ENCODE results near the gene MRPS10.

DNA sequence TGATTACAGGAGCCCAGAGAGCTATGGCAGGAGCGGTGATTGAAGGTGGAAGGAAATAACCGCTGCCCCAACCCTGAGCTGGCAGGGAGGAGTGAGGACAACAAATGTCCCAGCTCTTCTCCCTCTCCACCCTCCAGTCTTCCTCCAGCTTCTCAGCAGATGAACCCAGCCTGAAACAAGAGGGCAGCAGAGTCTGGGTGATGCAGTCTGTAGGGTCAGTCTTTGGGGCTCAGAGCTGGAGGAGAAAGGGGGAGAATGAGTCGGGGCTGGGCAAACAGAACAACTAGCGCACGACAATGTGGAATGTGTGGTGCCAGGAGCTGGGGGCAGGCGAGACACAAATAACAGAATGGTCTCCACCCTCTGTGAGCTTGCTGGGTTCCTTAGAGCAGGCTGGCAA, 49.0 kb downstream of the MRPS10 start:
- TF ChIP-seq EP300 (IDR thresholded peaks at IDR 0.05) = no peak
- no peak for TF ChIP-seq POLR2AphosphoS5 (IDR thresholded peaks at IDR 0.05)
- TF ChIP-seq, protein P1, sequence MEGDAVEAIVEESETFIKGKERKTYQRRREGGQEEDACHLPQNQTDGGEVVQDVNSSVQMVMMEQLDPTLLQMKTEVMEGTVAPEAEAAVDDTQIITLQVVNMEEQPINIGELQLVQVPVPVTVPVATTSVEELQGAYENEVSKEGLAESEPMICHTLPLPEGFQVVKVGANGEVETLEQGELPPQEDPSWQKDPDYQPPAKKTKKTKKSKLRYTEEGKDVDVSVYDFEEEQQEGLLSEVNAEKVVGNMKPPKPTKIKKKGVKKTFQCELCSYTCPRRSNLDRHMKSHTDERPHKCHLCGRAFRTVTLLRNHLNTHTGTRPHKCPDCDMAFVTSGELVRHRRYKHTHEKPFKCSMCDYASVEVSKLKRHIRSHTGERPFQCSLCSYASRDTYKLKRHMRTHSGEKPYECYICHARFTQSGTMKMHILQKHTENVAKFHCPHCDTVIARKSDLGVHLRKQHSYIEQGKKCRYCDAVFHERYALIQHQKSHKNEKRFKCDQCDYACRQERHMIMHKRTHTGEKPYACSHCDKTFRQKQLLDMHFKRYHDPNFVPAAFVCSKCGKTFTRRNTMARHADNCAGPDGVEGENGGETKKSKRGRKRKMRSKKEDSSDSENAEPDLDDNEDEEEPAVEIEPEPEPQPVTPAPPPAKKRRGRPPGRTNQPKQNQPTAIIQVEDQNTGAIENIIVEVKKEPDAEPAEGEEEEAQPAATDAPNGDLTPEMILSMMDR (IDR thresholded peaks at IDR 0.05) = no peak
